Loucy (cell line): Measurements from ENCODE around the gene TNFRSF14.

Experiments used
- H2AFZ ChIP-seq: fragments of 200-600 bp; sonication (generic); 2 replicates; pipeline ENCODE4 v1.6.0; 2016; ENCODE audit warnings: antibody characterized with exemption, mild to moderate bottlenecking, low read length, moderate library complexity
- H3F3A ChIP-seq: fragments of 200-600 bp; 2 replicates; pipeline ENCODE4 v1.6.0; 2016; ENCODE audit warnings: antibody characterized with exemption, low read depth, mild to moderate bottlenecking
- H3K27me3 ChIP-seq: fragments of 200-600 bp; sonication (generic); 2 replicates; pipeline ENCODE4 v1.6.1; 2014; ENCODE audit warnings: low read length, mild to moderate bottlenecking; ENCODE audit not compliant: insufficient read depth, poor library complexity, severe bottlenecking
- H3K36me3 ChIP-seq: fragments of 200-600 bp; sonication (generic); 2 replicates; pipeline ENCODE4 v1.6.1; 2016; ENCODE audit warnings: low read length; ENCODE audit not compliant: insufficient read depth
- H3K4me1 ChIP-seq: fragments of 200-600 bp; sonication (generic); 2 replicates; pipeline ENCODE4 v1.5.1; 2014; ENCODE audit warnings: low read length, mild to moderate bottlenecking; ENCODE audit not compliant: insufficient read depth, poor library complexity, severe bottlenecking
- H3K4me2 ChIP-seq: fragments of 200-600 bp; sonication (generic); 2 replicates; pipeline ENCODE4 v1.6.0; 2014; ENCODE audit warnings: antibody characterized with exemption, low read length, low read depth, mild to moderate bottlenecking; ENCODE audit not compliant: poor library complexity, severe bottlenecking
- H3K4me3 ChIP-seq: fragments of 200-600 bp; sonication (generic); 2 replicates; pipeline ENCODE4 v1.5.1; 2014; ENCODE audit warnings: low read length, mild to moderate bottlenecking, mixed read lengths; ENCODE audit not compliant: poor library complexity, severe bottlenecking
- H3K79me2 ChIP-seq: fragments of 200-600 bp; sonication (generic); 2 replicates; pipeline ENCODE4 v1.6.1; 2014; ENCODE audit warnings: low read length; ENCODE audit not compliant: insufficient read depth
- H3K9ac ChIP-seq: fragments of 200-600 bp; sonication (generic); 2 replicates; pipeline ENCODE4 v1.6.0; 2014; ENCODE audit warnings: mild to moderate bottlenecking, low read depth, low read length, moderate library complexity; ENCODE audit not compliant: poor library complexity, severe bottlenecking
- H3K9me2 ChIP-seq: fragments of 200-600 bp; sonication (generic); replicated peaks from 2 replicates; pipeline ENCODE4 v1.6.1; 2016; ENCODE audit warnings: low read depth, low read length, mixed read lengths
- H3K9me3 ChIP-seq: fragments of 200-600 bp; sonication (generic); 2 replicates; pipeline ENCODE4 v1.6.1; 2014; ENCODE audit warnings: mild to moderate bottlenecking, antibody characterized with exemption, low read length, low read depth; ENCODE audit not compliant: insufficient read depth
- H4K20me1 ChIP-seq: fragments of 200-600 bp; sonication (generic); 2 replicates; pipeline ENCODE4 v1.6.0; 2014; ENCODE audit warnings: antibody characterized with exemption, low read length, mild to moderate bottlenecking; ENCODE audit not compliant: insufficient read depth, poor library complexity, severe bottlenecking
- EZH2phosphoT487 ChIP-seq: fragments of 200-600 bp; IDR thresholded peaks from 2 replicates; pipeline ENCODE4 v1.6.1; 2018; ENCODE audit warnings: antibody characterized with exemption, mild to moderate bottlenecking, moderate library complexity, borderline replicate concordance
- TF ChIP-seq, protein P1 (sequence below): fragments of 200-600 bp; sonication (generic); conservative IDR thresholded peaks from 2 replicates; pipeline ENCODE4 v1.5.1; 2014; ENCODE audit warnings: mild to moderate bottlenecking, antibody characterized with exemption, low read length

Gene TNFRSF14

DNA sequence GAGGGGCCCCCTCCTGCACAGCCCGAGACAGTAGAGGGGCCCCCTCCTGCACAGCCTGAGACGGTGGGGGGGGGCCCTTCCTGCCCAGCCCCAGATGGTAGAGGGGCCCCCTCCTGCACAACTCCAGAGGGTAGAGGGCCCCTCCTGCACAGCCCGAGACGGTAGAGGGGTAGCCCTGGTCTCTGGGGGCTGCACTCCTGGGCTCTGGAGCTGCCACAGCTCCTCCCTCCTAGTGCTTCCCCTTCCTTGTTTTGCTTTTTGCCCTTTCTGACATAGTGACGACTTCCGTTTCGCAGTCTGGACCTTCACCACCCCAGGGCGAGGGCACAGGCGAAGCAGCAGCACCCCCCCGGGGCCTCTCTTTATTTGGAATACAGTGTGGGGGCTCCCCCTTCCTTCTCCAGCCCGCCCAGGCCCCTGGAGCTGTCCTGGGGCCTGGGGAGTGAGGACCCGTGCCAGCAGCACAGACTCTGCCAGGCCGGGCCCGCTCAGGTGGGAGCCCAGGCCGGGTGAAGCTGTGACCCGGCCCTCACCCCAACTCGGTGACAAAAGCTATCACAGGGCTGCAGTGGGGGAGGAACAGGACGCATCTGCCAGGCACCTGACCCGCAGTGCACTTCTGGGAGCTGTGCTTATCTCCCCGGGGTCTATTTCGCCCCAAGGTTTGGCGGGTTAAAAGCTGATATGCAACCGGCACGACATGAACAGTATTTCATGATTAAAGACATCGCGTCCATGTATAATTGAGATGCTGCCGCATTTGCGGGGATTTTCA lies 29.3 kb downstream of the TNFRSF14 start:
- Histone ChIP-seq H3F3A (no peaks in the 10 kb centered on the region), H3K4me2 (peak overlapping the region; percentile 78), H3K27me3 (no peaks in the 10 kb centered on the region), H4K20me1 (peaks cover 3% of the 10 kb centered on the region), H3K36me3 (no peaks in the 10 kb centered on the region), H3K4me3 (peak overlapping the region; percentile 92), H3K9ac (peak overlapping the region; percentile 98), H3K79me2 (peaks cover 7% of the 10 kb centered on the region; the same call in 1 of the 2 replicates), H3K9me2 (no peaks in the 10 kb centered on the region), H3K4me1 (peaks cover 30% of the 10 kb centered on the region), H3K9me3 (no peaks in the 10 kb centered on the region), H2AFZ (no peak overlapping the region; the same call in 1 of the 2 replicates)
- TF ChIP-seq, protein P1, sequence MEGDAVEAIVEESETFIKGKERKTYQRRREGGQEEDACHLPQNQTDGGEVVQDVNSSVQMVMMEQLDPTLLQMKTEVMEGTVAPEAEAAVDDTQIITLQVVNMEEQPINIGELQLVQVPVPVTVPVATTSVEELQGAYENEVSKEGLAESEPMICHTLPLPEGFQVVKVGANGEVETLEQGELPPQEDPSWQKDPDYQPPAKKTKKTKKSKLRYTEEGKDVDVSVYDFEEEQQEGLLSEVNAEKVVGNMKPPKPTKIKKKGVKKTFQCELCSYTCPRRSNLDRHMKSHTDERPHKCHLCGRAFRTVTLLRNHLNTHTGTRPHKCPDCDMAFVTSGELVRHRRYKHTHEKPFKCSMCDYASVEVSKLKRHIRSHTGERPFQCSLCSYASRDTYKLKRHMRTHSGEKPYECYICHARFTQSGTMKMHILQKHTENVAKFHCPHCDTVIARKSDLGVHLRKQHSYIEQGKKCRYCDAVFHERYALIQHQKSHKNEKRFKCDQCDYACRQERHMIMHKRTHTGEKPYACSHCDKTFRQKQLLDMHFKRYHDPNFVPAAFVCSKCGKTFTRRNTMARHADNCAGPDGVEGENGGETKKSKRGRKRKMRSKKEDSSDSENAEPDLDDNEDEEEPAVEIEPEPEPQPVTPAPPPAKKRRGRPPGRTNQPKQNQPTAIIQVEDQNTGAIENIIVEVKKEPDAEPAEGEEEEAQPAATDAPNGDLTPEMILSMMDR = no peak
- no peak for TF ChIP-seq EZH2phosphoT487

- no peaks in the 10 kb centered on the region for H3K36me3 ChIP-seq
- peak within 1 kb of the TSS; percentile 84 for H2AFZ ChIP-seq
- peaks cover 30% of the 10 kb centered on the region for H3K4me1 ChIP-seq
- peak within 1 kb of the TSS; percentile 92 for H3K4me3 ChIP-seq
- no peaks in the 10 kb centered on the region for H3K9me3 ChIP-seq
- no peaks in the 10 kb centered on the region for H3K27me3 ChIP-seq
- H3K9ac ChIP-seq = peak within 1 kb of the TSS; percentile 98
- no peaks in the 10 kb centered on the region for H3F3A ChIP-seq
- no peaks in the 10 kb centered on the region for H3K9me2 ChIP-seq
- peaks cover 7% of the 10 kb centered on the region; the same call in 1 of the 2 replicates for H3K79me2 ChIP-seq
- TF ChIP-seq, protein P1 = no peak
- TF ChIP-seq EZH2phosphoT487 = no peak
- peak within 1 kb of the TSS; percentile 89 for H3K4me2 ChIP-seq
- peaks cover 3% of the 10 kb centered on the region for H4K20me1 ChIP-seq
Observed at GRCh38 chr1:2586154-2587070, 30.2 kb downstream of the TNFRSF14 start, which contains the start of gene PRXL2B. TSS of gene PRXL2B (plus strand) at chr1:2586777. CDS start at chr1:2586886, 109 bp downstream.

- Histone ChIP-seq H3K9ac (peak overlapping the region; percentile 98), H3F3A (no peaks in the 10 kb centered on the region), H3K4me2 (peak overlapping the region; percentile 89), H4K20me1 (peaks cover 3% of the 10 kb centered on the region), H3K4me3 (peak overlapping the region; percentile 92), H3K36me3 (no peaks in the 10 kb centered on the region), H3K9me2 (no peaks in the 10 kb centered on the region), H2AFZ (peak overlapping the region; percentile 84), H3K79me2 (peaks cover 7% of the 10 kb centered on the region; the same call in 1 of the 2 replicates), H3K9me3 (no peaks in the 10 kb centered on the region), H3K27me3 (no peaks in the 10 kb centered on the region), H3K4me1 (peaks cover 30% of the 10 kb centered on the region)
- no peak for TF ChIP-seq EZH2phosphoT487
- TF ChIP-seq, protein P1 = no peak
Observed at GRCh38 chr1:2587071-2587859, 31.1 kb downstream of the TNFRSF14 start.
